Gastroesophageal sphincter (tissue), 3 donors: ENCODE results near the gene TMEM139.

Experiments
- POLR2A ChIP-seq, 2 donors: fragments of 450-650 bp; IDR thresholded peaks; one replicate each; pipeline ENCODE4 v1.6.1; 2017; ENCODE audit warnings: antibody characterized with exemption in 2 of 2, mild to moderate bottlenecking in 2 of 2, moderate library complexity in 1 of 2
- TF ChIP-seq, protein P1 (sequence below), 4 experiments: fragments of 200-600 bp in 2 of 4; fragments of 450-650 bp in 2 of 4; sonication (generic) in 1 of 4; IDR thresholded peaks; one replicate each; pipeline ENCODE4 v1.5.1; 2017 to 2019; ENCODE audit warnings: antibody characterized with exemption in 4 of 4, mild to moderate bottlenecking in 2 of 4, moderate library complexity in 2 of 4

DNA sequence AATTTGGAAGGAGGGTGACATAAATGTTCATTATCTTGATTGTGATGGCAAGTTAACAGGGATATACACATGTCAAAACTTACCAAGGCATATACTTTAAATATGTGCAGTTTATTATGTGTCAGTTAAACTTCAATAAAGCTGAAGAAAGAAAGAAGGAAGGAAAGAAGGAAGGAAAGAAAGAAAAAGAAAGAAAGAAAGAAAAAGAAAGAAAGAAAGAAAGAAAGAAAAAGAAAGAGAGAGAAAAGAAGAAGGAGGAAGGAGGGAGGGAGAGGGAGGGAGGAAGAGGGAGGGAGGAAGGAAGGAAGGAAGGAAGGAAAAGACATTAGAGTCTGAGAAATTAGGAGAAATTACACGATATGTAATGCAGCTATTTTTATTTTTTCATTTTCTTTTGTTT, 37.4 kb upstream of the TMEM139 start:
- TF ChIP-seq, protein P1, sequence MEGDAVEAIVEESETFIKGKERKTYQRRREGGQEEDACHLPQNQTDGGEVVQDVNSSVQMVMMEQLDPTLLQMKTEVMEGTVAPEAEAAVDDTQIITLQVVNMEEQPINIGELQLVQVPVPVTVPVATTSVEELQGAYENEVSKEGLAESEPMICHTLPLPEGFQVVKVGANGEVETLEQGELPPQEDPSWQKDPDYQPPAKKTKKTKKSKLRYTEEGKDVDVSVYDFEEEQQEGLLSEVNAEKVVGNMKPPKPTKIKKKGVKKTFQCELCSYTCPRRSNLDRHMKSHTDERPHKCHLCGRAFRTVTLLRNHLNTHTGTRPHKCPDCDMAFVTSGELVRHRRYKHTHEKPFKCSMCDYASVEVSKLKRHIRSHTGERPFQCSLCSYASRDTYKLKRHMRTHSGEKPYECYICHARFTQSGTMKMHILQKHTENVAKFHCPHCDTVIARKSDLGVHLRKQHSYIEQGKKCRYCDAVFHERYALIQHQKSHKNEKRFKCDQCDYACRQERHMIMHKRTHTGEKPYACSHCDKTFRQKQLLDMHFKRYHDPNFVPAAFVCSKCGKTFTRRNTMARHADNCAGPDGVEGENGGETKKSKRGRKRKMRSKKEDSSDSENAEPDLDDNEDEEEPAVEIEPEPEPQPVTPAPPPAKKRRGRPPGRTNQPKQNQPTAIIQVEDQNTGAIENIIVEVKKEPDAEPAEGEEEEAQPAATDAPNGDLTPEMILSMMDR (IDR thresholded peaks at IDR 0.05) = no peak
- TF ChIP-seq POLR2A (IDR thresholded peaks at IDR 0.05) = no peak
